Measurements from ENCODE around the gene RAVER1. TPM values are rescaled to one million over a fixed set of nuclear protein-coding genes. Genes with fewer than 3 reads are reported as not detected.

The RAVER1 gene
- total and polyA plus RNA-seq, 10 of the 15 experiments (the other 5 are each of a cell fraction or from before 2014, with no cell fraction given), result 0.03 to 87.0 (median 12.1) TPM

- no peak for TF ChIP-seq BCLAF1 (IDR thresholded peaks at IDR 0.05)
- no peak for TF ChIP-seq CHD1 (IDR thresholded peaks at IDR 0.05; ENCODE audit: low read depth, low read length)
- no peak for TF ChIP-seq BMI1 (IDR thresholded peaks at IDR 0.05; ENCODE audit: borderline replicate concordance)
- TF ChIP-seq IKZF2 (IDR thresholded peaks at IDR 0.05), result no peak
- no peak for TF ChIP-seq ZBTB4 (CRISPR knock-in tag; IDR thresholded peaks at IDR 0.05)
- no peak for TF ChIP-seq NR2C1 (IDR thresholded peaks at IDR 0.05)
- TF ChIP-seq EGR1 (IDR thresholded peaks at IDR 0.05; ENCODE audit: borderline replicate concordance in 1 of 2, low read depth in 2 of 2, low read length in 2 of 2), result no peak
- no peak for TF ChIP-seq SMC3 (IDR thresholded peaks at IDR 0.05; ENCODE audit: borderline replicate concordance, low read length)
These were observed 11.9 kb downstream of the RAVER1 start (continued) for GRCh38 chr19:10321417-10321797.

All from GM12878 (cell line).